ENCODE measurements around the gene RBM19.

The RBM19 gene

DNA sequence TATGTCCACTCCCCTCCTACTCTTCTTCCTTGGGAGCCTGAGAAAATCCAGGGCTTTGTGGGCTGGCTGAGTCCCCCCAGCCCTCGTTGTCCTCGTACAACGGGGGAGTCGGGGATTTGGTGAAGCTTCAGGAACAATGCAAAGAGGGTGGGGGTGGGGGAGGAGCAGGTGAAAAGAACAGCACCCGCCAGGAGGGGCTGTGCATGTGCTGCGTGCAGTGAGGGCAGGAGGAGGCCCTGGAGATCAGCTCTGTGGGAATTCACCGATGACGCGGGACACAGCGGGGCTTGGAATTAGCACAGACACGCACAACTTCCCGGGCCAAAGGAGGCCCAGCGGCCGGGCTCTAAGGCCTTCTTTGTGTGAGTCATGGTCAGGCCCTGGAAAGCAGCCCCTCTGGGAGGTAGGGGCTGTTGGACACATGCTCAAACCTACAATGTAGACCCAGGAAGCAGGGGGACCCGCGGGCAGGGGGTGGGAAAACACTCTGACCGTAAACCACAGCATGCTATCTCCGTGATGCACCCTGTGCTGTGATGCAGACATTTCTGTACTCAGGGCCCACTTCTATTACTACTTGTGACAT lies 32.8 kb downstream of the RBM19 start:
- TF ChIP-seq, protein P1, sequence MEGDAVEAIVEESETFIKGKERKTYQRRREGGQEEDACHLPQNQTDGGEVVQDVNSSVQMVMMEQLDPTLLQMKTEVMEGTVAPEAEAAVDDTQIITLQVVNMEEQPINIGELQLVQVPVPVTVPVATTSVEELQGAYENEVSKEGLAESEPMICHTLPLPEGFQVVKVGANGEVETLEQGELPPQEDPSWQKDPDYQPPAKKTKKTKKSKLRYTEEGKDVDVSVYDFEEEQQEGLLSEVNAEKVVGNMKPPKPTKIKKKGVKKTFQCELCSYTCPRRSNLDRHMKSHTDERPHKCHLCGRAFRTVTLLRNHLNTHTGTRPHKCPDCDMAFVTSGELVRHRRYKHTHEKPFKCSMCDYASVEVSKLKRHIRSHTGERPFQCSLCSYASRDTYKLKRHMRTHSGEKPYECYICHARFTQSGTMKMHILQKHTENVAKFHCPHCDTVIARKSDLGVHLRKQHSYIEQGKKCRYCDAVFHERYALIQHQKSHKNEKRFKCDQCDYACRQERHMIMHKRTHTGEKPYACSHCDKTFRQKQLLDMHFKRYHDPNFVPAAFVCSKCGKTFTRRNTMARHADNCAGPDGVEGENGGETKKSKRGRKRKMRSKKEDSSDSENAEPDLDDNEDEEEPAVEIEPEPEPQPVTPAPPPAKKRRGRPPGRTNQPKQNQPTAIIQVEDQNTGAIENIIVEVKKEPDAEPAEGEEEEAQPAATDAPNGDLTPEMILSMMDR (IDR thresholded peaks at IDR 0.05; ENCODE audit: low read depth, low read length): no peak
- H3K4me3 ChIP-seq (ENCODE audit: low read depth, low read length): no peak overlapping the region

DNA sequence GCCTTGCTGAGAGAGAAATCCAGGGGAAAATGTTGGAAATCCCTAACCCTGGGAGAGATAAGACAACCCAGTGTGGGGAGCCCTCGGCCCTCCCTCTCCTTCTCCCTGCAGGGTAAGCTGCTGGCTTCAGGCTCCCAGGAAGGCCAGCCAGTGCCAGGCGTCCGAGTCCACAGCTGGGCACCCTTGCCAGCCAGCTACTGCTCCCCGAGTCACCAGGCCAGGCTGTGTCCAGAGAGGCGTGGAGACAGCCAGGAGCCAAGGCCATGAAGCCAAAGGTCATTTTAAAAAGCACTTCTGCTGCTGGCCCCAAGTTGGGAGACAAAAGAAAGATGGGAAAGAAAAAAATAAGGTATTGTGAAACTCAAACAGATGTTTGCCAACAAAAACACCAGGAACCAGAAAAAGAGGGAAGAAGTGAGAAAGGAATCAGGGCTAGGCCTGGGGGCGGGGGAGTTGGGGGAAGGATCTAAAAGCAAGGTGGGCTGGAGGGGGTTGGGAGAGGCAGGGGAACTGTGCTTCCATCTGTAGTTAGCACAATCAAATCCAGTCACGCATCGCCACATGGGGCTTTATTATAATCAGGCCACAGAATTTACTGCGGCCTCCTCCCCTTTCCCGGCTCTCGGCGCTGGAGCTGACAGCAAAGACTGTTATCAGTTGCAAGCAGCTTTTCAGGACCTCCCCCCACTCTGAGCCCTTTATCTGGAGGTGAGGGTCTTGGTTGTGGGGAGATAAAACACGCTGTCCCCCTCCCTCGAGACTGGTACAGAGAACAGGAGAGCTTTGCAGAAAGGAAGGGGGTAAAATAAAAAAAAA lies 33.5 kb downstream of the RBM19 start:
- TF ChIP-seq, protein P1 (IDR thresholded peaks at IDR 0.05; ENCODE audit: low read depth, low read length): no peak
- no peak overlapping the region for H3K4me3 ChIP-seq (ENCODE audit: low read depth, low read length)

DNA sequence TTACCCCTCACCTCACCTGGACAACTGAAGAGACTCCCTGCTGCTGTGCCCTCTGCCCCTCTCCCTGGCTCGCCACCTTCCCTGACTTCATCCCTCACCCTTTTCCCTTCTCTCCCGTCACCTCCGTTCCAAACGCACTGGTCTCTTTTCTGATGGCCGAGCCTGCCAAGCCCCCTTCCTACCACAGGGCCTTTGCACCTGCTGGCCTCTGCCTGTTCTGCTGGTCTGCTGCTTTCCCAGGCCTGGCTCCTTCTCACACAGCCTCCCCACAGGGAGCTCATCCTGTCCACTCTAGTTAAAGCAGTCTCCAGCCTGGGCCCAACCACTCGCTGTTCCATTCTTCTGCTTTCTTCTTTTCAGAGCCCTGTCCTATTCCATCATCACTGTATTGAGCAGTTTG lies 34.6 kb downstream of the RBM19 start:
- TF ChIP-seq, protein P1 (IDR thresholded peaks at IDR 0.05; ENCODE audit: low read depth, low read length): no peak
- no peak overlapping the region for H3K4me3 ChIP-seq (ENCODE audit: low read depth, low read length)

DNA sequence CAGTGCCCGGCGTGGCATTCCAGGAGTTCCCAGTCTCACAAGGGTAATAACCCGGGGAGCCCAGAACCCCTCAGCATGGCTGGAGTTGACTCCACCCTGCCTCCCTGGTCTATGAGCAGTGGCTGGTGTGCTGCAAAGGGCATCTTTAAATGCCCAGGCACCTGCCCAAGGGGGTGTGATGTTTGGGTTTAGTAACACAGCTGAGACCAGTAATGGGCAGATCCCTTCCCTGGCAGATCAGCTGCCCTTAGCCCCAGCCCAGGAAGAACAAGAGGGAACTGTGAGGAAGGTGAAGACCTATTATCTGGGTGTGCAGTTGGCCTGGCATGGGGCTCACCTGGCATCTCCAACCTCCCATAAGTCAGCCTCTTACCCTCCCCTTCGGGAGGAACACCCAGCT lies 35.9 kb downstream of the RBM19 start:
- H3K4me3 ChIP-seq (ENCODE audit: low read depth, low read length): no peak overlapping the region
- TF ChIP-seq, protein P1 (IDR thresholded peaks at IDR 0.05; ENCODE audit: low read depth, low read length): no peak

DNA sequence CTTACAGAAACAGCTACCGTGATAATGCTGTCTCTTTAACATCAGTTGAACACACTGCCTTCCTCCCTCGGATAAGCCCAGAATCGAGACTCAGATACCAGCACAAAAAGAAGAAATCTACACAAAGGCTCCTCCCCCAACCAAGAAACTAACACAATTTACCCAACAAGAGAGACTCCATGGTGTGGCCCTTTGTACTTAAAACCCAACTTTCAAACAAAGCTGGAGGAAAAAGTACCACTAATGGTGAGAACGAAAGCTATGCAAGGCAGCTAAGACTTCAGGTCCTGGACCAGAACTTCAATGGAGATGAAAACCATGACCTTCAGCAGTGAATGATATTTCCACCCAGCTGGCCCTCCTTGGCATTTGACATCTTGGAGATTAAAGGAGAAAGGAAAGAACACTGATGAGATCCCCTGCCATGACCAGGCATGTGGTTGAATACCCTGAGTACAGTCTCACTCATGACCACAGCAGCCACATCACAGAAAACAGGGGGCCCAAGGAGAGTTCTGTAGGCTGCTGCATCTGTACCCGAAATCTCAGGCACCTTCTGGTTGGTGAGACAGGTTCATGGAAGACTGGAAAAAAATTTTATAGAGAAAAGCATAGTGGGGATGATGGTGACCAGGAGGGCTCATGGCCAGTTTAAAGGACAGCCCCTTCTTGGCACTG lies 36.7 kb downstream of the RBM19 start:
- TF ChIP-seq, protein P1 (IDR thresholded peaks at IDR 0.05; ENCODE audit: low read depth, low read length): no peak
- no peak overlapping the region for H3K4me3 ChIP-seq (ENCODE audit: low read depth, low read length)

DNA sequence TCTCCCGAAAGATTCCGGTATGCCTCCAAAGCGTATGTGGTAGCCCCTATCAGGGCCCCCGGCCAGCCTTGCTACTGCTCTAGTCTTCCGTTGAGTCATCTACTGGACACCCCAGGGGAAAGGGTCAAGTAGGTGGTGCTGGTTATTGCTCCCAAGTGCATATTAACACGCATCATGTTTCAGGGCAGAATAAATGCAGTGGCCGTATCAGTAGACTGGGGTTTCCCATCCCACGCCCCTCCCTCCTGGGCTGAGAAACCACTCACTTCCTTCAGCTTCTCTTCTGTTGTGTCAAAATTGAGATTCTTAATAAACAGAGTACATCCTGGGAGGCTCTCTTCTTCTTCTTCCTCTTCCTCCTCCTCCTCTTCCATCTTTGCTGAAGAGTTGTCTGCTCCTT lies 39.3 kb downstream of the RBM19 start:
- H3K4me3 ChIP-seq (ENCODE audit: low read depth, low read length): no peak overlapping the region
- TF ChIP-seq, protein P1 (IDR thresholded peaks at IDR 0.05; ENCODE audit: low read depth, low read length): no peak

DNA sequence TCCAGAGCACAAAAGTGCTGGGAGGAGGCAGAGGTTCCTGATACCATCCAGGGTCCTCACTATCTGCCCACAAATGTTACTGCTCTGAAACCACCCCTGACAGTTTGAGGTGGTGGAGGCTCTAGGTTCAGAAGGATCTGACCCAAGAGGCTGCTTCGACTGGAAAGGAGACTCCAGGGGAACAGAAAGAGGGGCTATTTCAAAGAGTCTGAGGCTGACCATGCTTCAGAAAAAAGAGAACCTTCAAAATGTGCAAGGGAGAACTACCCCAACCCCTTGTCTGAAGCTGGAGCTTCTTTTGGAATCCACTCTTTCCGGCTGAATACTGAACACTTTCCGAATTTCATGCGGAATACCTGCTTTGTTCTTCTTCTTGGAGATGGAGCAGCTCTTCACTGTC lies 41.8 kb downstream of the RBM19 start:
- TF ChIP-seq, protein P1 (IDR thresholded peaks at IDR 0.05; ENCODE audit: low read depth, low read length): no peak
- H3K4me3 ChIP-seq (ENCODE audit: low read depth, low read length): no peak overlapping the region
